DOHH2 (cell line): ENCODE measurements around the gene PDE6B.

ENCODE experiments used
- EZH2phosphoT487 ChIP-seq: fragments of 200-600 bp; sonication (generic); IDR thresholded peaks from 2 replicates; pipeline ENCODE4 v1.6.1; 2017; ENCODE audit warnings: borderline replicate concordance, mild to moderate bottlenecking, antibody characterized with exemption, low read length, moderate library complexity, mixed read lengths
- TF ChIP-seq, protein P1 (sequence below): fragments of 200-600 bp; sonication (generic); IDR thresholded peaks from one replicate; pipeline ENCODE4 v1.5.1; 2014; ENCODE audit warnings: antibody characterized with exemption, mild to moderate bottlenecking, low read depth, low read length; ENCODE audit not compliant: poor library complexity, severe bottlenecking

DNA sequence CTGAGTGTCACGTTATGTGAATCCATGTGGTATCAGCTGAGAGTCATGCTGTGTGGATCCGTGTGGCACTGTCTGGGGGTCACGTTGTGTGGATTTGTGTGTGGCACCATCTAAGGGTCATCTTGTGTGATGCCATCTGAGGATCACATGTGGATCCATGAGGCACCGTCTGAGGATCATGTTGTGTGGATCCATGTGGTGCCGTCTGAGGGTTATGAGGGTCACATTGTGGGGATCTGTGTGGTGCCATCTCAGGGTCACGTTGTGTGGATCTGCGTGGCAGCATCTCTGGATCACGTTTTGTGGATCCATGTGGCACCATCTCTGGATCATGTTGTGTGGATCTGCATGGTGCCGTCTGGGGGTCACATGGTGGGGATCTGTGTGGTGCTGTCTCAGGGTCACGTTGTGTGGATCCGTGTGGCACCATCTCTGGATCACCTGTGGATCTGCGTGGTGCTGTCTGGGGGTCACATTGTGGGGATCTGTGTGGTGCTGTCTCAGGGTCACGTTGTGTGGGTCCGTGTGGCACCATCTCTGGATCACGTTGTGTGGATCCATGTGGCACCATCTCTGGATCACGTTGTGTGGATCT lies 6.9 kb downstream of the PDE6B start:
- TF ChIP-seq, protein P1, sequence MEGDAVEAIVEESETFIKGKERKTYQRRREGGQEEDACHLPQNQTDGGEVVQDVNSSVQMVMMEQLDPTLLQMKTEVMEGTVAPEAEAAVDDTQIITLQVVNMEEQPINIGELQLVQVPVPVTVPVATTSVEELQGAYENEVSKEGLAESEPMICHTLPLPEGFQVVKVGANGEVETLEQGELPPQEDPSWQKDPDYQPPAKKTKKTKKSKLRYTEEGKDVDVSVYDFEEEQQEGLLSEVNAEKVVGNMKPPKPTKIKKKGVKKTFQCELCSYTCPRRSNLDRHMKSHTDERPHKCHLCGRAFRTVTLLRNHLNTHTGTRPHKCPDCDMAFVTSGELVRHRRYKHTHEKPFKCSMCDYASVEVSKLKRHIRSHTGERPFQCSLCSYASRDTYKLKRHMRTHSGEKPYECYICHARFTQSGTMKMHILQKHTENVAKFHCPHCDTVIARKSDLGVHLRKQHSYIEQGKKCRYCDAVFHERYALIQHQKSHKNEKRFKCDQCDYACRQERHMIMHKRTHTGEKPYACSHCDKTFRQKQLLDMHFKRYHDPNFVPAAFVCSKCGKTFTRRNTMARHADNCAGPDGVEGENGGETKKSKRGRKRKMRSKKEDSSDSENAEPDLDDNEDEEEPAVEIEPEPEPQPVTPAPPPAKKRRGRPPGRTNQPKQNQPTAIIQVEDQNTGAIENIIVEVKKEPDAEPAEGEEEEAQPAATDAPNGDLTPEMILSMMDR, result no peak
- TF ChIP-seq EZH2phosphoT487, result no peak
